NCI-H1417 (cell line): Measurements from ENCODE around the gene RIMS3.

Source experiments
- DNase-seq, 3 experiments: peaks; one replicate each; lab custom pipeline; 2025; lab: John Stamatoyannopoulos, UW

Gene RIMS3

DNA sequence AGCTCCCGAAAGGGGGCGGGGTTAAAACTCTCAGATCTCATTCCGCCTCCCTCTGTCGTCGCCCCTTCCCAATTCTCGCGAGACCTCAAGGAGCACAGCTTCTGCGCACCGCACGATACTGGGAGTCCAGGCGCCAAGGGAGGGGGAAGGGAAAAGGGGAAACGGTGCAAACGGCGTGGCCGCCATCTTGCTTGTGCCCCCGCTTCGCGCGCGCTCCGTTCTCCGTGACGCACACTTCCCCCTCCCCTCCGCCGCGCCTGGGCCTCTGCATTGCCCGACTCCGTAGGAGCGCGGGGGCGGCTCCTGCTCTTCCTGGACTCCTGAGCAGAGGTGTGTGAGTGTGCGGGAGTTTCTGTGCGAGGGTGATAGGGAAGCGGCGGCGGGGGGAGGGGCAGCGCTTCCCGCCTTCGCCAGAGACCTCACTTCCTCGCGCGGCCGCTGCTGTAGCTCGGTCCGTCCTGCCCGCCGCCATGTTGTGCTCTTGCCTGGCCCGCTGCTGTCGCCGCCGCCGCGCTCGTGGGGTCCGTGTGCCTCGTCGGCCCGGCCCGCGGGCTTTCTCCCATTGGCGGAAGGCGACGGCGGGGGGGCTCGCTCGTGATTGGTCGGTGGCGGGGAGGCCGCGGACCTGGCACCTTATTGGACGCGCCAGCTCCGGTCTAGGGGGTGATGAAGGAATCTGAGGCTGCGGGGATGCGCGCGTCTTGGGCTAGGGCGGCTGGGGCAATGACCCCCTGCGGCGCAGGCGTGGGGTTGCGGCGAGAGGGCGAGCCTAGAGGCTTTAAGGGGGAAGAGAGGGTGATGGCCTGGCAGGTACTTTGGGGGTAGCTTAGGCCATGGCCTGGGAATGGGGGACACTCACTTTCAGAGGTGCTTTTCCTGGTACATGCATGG lies 26.3 kb upstream of the RIMS3 start, which contains the start of gene NFYC:
Gene NFYC, plus strand, starts transcription at position 167 of the 891 bp plus-strand sequence. CDS start 47,140 bp downstream, outside the sequence.
- DNase-seq = peak; percentile 98 to 100 (median 99)

DNA sequence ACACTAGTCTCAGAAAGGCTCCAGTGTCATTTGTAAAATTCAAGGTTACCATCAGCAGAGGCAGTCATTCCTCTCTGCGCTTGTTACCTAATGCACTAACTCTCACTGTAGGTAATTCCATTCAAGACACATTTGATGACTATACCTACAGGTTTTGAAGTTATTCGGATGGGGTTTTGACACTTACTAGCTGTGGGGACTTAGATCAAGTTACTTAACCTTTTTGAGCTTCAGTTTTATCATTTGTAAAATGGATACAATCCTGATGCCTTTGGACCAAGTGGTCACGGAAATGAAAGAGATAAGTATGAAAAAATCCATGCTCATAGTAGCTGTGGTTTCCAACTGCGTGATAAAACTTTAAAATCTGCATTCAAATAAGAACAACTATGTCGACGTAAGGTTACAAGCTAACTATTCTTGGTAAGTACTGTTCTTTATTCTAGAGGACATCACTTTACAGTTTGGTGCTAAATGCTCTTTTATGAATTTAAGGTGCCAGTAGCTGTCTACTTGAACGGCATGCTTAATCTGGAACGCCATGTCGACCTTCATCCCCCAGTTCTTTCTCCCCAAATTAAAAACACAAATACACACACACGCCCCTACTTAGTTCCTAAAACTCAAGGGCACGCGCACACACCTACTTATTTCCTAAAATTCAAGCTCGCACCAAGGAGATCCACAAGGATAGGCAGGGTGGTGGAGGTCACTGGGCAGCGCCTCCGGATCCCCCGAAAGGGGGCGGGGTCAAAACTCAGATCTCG lies 25.5 kb upstream of the RIMS3 start:
- DNase-seq = no peak

DNA sequence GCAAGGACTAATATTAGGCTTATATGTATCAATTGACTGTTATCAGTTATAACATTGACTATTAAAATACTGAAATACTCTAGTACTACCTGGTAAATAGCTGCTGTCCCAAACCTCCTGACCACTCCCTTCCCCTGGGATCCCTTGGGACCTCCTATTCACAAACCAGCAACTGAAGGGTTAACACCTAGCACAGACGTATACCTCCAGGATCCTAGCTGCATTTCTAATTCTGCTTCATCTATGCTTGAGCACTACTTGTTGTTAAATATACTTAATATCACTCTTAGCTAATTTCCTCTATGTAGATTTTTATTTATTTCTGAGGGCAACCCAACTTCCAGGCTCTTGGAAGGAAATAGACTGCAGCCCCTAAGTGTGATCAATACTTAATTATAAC lies 24.3 kb upstream of the RIMS3 start:
- DNase-seq = no peak

DNA sequence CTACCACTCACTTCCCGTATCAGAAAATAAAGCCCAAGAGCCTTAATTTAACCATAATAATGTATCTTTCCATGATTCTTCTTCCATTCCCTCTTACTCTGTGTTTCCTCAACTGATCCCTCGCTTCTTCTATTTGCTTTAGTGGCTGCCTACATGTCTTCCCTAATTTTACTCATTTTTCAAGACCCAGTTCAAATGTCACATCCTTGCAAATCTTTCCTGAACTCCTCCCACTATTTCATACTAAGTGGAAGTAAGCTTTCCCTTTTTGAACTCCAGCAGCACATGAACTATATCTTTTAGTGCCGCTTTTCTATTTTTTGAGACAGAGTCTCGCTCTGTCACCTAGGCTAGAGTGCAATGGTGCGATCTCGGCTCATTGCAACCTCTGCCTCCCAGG lies 22.2 kb upstream of the RIMS3 start:
- no peak for DNase-seq

DNA sequence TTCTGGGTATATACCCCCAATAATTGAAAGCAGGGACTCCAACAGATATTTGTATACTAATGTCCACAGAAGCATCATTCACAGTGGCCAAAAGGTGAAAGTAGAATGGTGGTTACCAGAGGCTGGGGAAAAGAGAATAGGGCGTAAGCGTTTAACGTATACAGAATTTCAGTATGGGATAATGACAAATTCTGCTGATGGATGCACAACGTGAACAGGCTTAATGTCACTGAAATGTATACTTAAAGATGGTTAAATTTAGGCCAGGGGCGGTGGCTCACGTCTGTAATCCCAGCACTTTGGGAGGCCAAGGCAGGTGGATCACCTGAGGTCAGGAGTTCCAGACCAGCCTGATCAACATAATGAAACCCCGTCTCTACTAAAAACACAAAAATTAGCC lies 21.6 kb upstream of the RIMS3 start:
- DNase-seq = no peak

DNA sequence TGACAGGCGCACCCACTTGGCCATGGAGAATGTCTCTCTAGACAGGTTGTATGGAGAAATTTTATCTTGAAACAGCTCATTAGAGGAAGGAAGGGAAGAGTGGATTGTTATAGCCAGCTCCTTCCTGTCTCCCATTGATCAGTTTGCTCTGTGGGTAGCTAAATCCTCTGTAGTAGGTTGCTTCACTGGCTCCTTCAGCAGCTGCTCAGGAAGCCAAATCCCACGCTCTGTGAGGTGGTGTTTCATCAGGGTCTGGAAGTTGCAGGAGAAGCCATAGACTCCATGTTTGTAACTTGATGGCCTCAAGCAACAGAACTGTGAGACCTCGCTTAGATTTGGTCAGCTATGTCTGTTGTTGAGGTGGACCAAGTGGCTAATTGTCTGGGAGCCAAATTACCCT lies 19.2 kb upstream of the RIMS3 start:
- no peak for DNase-seq

DNA sequence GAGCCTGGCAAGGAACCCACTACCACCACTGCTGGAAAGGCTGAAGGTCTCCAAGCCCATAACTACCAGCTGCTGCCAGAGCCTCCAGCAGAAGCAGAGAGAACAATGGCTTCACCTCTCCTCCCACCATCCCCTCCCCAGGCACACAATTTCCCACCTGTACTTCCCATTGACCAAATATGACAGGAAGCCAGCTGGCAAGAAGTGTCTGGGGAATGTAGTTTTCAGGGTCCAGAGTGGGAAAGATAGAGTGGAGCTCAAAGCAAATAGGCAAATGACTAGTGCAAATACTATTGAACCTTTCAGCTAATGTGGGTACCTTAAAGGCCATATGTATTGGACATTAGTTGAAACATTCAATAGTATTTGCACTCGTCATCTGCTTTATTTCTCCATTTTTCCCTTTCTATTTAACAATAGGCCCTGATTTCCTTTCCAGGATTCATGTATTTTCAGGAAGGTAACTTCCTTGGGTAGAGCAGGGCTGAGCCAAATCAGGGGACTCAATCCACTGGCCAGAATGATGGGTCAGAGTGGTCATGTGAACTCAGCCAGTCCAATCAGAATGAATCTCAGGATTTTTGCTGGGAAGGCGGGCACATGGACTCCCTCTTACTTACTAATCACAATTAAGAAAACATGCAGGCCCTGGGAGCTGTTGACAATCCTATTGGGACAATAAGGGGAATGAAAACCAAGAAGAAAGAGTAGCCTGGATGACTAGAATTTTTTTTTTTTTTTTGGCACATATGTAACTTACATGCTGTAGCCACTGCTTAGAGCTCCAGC lies 13.9 kb upstream of the RIMS3 start:
- DNase-seq = peak in 1 of 3 experiments; percentile 23

DNA sequence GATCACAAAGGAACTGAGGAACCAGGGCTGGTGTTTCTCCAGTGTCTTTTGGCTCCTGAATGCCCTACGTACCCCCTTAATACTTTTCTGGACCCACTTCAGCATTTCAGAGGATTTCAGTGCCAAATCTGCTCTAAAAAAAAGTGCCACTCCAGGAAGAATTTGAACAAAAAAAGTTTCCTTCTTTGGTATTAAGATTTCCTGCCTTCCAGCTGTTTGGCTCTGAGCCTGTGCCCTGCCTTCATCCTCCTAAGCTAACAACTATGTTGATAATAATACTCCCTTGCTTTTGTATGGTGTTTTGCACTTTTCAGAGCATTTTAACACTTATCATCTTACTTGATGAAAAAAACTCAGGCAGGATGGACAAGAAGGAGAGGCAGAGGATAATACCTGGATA lies 11.0 kb upstream of the RIMS3 start:
- no peak for DNase-seq

DNA sequence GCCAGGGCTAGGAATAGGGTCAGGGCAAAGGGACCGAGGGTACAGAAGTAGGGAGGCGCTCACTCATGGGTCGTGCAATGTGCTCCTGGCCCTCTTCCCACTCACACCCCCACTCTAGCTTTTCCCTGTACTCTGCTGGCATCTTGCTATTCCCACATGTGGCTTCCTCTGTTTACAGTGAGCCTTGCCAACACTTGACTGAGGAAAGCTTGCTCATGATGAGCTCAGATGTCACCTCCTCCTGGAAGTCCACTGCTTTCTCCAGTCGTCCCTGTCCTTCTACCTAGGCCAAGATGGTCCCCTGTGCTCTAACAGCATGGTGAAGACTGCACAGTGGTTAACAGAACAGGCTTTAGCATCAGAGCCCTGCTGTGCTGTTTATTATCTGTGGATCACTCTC lies 8.0 kb upstream of the RIMS3 start:
- DNase-seq = no peak

DNA sequence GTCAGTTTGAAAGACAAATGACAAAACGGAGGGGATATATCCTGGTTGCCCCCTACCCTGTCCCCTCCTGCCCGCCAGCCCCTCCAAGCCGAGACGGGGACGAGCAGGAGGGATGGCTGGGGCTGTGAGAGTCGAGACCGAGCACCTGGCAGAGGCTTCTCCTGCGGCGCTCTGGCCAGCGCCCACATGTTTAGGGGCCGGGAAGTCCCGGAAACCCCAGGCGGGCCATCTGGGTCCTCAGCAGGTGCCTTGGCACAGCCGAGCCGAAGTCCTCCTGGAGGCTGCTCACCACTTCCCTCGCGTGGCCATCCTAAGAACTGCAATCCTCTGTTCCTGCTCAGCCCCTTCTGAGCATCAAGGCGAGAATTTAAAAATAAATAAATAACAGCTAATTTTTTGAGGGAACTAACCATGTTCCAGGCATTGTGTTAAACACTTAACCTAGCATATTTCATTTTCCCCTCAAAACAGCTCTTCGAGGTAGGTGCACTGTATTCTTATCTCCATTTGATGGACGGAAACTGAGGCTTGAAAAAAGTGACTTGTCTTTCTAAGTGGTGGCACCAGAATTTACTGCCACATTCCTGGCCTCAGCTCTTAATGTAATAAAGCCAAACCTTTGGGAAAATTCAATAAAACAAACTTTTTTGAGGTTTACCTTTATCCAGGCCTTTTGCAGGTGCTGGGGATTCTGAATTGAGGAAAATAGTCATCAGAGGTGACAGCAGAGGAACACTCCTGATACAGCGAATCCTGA lies 3.5 kb upstream of the RIMS3 start:
- DNase-seq = peak; percentile 68 to 83 (median 79)

DNA sequence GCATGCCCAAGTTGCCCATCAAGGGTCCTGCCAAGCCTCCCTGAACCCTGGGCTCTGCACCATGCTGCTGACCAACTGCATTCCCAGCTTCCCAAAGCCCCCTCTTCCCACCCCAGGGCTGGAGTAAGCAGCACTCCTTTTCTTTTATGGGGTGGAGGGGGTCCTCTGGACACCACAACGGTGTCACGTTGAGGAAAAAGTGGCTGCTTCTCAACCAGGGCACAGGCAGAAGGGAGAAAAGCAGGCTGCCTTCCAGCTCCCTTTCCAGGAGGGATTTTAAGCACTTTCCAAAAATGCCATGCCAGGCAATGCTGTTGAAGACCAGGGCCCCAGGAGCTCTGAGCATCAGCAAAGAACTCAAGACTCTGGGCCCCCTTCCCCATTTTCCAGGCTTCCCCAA lies 691 bp downstream of the RIMS3 start:
- DNase-seq = peak in 1 of 3 experiments; percentile 40

DNA sequence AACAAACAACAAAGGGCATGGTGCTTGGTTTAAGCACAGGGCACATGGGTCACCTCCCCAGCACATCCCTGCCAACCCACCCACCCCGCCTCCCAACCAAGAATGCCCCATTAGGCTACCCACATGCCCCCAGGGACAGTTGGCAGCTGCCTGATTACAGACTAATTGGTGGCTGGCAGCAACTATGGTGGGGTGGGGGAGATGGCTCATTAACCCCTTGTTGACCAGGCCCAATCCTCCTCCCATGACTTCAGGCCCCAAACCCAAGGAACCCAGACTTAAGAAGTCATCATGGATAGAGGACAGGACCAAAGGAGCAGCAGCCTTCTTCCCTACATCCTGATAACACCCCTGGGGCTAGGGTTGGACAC lies 1.3 kb downstream of the RIMS3 start:
- DNase-seq = peak in 2 of 3 experiments; percentile 45 to 73

DNA sequence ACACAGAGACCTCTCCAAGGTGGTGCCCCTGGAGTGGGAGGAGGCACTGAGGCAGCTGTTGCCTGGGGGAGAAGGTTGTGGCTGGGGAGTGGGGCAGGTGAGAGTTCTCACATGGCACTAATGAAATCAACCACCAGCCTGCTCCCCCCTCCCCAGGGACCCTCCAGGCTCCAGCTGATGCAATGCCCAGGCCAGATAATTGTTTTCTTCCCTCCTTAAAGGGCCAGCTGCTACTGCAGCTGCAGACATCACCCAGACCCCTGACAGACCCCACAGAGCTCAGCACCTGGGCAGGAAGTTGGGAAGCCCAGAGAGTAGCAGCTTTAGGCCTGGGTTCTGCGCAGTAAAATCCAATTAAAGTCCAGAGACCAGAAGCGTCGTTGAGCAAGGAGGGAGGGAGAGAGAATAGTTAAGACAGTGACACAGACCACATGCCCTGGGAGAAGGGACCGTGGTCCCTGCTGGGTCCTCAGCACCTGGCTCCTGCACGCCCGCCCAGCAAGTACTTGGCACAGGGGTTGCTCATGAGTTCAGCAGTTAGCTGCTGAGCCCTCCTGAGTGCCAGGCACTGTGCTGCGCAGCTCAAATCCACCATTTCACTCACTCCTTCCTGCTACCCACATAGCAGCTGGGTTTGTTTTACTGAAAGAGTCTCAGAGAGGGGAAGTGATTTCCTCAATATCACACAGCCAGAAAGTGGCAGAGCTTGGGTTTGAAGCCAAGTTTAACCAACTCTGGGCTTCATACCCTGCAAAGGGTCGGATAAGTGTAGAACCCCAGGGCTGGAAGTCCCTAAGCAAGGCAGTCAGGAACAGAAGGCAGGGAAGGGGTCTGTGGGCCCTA lies 1.9 kb downstream of the RIMS3 start:
- peak; percentile 50 to 79 (median 59) for DNase-seq

DNA sequence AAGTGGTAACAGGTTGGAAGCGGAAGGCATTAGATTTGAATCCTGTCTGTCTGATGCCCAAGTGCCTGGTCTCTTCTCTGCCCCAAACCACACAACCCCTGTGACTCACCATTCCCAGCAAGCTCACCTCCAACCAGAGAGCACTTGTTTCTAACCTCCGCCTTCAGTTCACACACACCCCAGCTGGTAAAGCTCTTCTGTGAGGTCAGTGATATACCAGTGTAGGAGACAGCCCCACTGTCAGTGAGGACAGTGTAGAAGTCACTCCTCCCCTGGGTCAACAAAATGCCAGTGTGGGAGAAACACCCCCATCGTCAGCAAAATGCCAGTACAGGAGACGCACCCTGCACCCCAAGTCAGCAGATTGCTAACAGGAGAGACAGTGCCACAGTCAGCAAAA lies 2.6 kb downstream of the RIMS3 start:
- peak in 2 of 3 experiments; percentile 13 to 63 for DNase-seq

DNA sequence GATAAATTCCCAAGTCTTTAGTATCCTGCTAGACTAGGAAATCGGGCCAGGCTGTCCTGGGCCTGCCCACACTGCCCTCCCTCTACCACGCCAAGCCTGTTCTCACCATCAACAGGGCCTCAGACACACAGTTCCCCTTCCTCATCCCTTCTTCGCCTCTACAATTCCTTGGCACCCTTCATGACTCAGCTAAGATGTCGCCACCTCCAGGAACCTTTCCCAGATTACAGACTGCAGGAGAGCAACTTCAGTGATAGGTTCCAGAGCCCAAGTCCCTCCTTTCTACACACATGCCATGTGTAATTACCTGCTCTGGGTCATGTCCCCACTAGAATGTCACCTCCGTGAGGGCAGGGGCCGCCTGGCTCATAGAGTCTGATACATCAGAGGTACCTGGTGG lies 3.3 kb downstream of the RIMS3 start:
- no peak for DNase-seq

DNA sequence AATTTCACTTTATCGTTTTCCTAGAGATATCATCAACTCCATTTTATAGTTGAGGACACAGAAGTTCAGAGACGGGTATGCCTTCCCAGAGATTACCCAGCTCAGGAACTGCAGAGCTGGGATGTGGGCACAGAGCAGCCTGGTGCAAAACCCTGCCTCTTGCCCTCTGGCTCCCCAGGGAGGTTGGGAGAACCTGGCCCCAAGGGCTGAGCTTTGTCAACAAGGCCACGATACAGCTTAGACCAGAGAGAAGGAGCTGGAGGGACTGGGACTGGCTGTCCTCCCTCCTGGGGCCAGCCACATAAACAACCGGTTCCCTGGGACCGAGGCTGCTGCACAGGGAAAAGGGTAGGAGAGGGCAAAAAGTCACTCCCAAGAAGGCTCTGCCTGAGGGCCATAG lies 3.8 kb downstream of the RIMS3 start:
- DNase-seq = no peak

DNA sequence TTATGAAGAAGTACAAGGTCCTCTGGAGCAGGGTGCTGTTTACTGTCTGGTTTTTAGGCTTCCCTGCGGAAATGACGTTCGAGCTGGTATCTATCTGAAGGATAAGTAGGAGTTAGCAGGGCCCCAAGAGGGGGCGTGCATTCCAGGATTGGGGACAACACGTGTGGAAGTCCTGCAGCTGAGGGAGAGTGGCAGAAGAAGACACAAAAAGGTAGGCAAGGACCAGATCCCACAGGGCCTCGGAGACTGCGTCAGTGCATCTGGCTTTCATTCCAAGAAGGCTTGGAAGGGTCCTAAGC lies 5.9 kb downstream of the RIMS3 start:
- DNase-seq = no peak

DNA sequence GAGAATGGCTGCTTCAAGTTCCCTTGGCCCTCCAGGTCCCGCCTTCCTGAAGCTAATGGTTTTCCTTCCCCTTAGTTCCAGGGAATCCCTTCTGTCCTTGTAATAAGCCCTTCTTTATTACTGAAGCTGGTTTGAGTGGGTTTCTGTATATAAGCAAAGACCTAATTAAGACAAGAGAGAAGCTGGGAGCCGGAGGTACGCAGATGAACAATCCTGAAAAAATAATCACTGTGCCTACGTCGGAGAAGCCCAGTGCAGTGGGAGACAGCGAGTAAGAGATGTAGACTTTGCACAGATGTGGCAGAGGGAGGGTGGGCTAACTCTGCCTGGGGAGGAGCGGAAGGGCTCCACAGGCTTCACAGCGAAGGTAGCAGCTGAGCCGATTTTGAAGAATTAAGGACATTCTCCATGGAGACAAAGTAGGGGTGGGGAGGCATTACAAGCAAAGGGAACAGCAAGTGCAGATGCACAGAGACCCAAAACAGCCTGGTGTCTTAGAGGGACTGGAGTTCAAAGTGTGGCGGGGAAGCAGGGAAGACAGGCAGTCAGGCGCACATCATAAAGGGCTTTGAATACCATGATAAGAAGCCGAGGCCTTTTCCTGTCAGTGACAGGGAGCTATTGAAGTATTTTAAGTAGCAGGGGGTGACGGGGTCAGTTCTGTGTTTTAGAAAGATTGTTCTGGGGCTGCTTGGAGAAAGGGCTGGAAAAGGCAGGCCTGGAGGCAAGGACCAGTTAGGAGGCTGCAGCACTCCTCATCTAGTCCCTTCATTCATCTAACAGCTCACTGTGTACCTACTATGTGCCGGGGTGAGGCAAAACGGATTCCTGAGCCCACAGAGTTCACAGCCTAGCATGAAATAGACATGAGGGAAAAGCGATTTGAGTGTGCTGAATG lies 6.5 kb downstream of the RIMS3 start:
- no peak for DNase-seq

DNA sequence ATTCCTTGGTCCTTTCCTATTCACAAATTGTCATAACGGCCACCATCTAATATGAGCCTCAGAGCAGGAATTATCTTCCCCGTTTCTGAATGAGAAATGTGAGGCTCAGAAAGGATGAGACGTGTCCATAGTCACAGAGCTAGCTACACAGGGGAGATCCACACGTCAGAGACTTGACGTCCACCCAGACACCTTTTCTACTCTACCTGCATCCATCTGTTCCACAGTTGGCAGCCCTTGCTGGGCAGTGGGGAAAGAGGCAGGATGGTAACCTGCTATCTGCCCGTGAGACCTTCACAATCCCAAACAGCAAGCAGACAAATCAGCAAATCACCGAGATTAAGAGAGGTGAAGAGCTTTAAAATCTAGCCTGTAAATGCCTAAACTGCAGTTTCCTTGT lies 8.4 kb downstream of the RIMS3 start:
- DNase-seq = no peak
